Measurements from ENCODE around the gene CDK14.
A peak's percentile ranks its signal among the peaks of the same experiment; 100 is the strongest.

Gene CDK14

GRCh38 chr7:91079487-91079886, 483.4 kb downstream of the CDK14 start:
- H3K27me3 ChIP-seq (replicated peaks; ENCODE audit: control insufficient read depth, insufficient read depth, low read length): no peaks in the 10 kb centered on the region
- no peaks in the 10 kb centered on the region for H3K36me3 ChIP-seq (ENCODE audit: control insufficient read depth, insufficient read depth, low read length)
- H3K4me3 ChIP-seq (replicated peaks; ENCODE audit: low read depth, low read length): no peak overlapping the region
- DNase-seq (ENCODE audit: extremely low read depth, insufficient read length): no peak
- TF ChIP-seq CTCF (IDR thresholded peaks at IDR 0.05; ENCODE audit: insufficient read depth, low read length, poor library complexity, severe bottlenecking): no peak

- H3K36me3 ChIP-seq (ENCODE audit: control insufficient read depth, insufficient read depth, low read length): no peaks in the 10 kb centered on the region
- no peak for DNase-seq (ENCODE audit: extremely low read depth, insufficient read length)
- no peak for TF ChIP-seq CTCF (IDR thresholded peaks at IDR 0.05; ENCODE audit: insufficient read depth, low read length, poor library complexity, severe bottlenecking)
- H3K4me3 ChIP-seq (replicated peaks; ENCODE audit: low read depth, low read length): no peak overlapping the region
- no peaks in the 10 kb centered on the region for H3K27me3 ChIP-seq (replicated peaks; ENCODE audit: control insufficient read depth, insufficient read depth, low read length)
Observed at GRCh38 chr7:91080351-91080750, 484.2 kb downstream of the CDK14 start.

GRCh38 chr7:91082038-91082437, 485.9 kb downstream of the CDK14 start:
- H3K36me3 ChIP-seq (ENCODE audit: control insufficient read depth, insufficient read depth, low read length): no peaks in the 10 kb centered on the region
- DNase-seq (ENCODE audit: extremely low read depth, insufficient read length): no peak
- TF ChIP-seq CTCF (IDR thresholded peaks at IDR 0.05; ENCODE audit: insufficient read depth, low read length, poor library complexity, severe bottlenecking): no peak
- no peak overlapping the region for H3K4me3 ChIP-seq (replicated peaks; ENCODE audit: low read depth, low read length)
- H3K27me3 ChIP-seq (replicated peaks; ENCODE audit: control insufficient read depth, insufficient read depth, low read length): no peaks in the 10 kb centered on the region

GRCh38 chr7:91082852-91083495, 486.9 kb downstream of the CDK14 start:
- Histone ChIP-seq H3K36me3 (ENCODE audit: control insufficient read depth, insufficient read depth, low read length) (no peaks in the 10 kb centered on the region), H3K27me3 (replicated peaks; ENCODE audit: control insufficient read depth, insufficient read depth, low read length) (no peaks in the 10 kb centered on the region), H3K4me3 (replicated peaks; ENCODE audit: low read depth, low read length) (no peak overlapping the region)
- TF ChIP-seq CTCF (IDR thresholded peaks at IDR 0.05; ENCODE audit: insufficient read depth, low read length, poor library complexity, severe bottlenecking): peak; percentile 39
- DNase-seq (ENCODE audit: extremely low read depth, insufficient read length): no peak

- Histone ChIP-seq H3K36me3 (ENCODE audit: control insufficient read depth, insufficient read depth, low read length) (no peaks in the 10 kb centered on the region), H3K4me3 (replicated peaks; ENCODE audit: low read depth, low read length) (no peak overlapping the region), H3K27me3 (replicated peaks; ENCODE audit: control insufficient read depth, insufficient read depth, low read length) (no peaks in the 10 kb centered on the region)
- TF ChIP-seq CTCF (IDR thresholded peaks at IDR 0.05; ENCODE audit: insufficient read depth, low read length, poor library complexity, severe bottlenecking): no peak
- no peak for DNase-seq (ENCODE audit: extremely low read depth, insufficient read length)
Observed at GRCh38 chr7:91083855-91084644, 487.9 kb downstream of the CDK14 start.
